Lower leg skin (tissue), 3 donors: ENCODE measurements around the gene NPHS1.

Experiments
- CTCF ChIP-seq, 3 donors: fragments of 450-650 bp; IDR thresholded peaks; one replicate each; pipeline ENCODE4 v1.5.1; 2016; ENCODE audit warnings: antibody characterized with exemption in 3 of 3, mild to moderate bottlenecking in 3 of 3, moderate library complexity in 2 of 3
- POLR2A ChIP-seq, 2 donors: fragments of 450-650 bp; IDR thresholded peaks; one replicate each; pipeline ENCODE4 v1.6.1; 2016 to 2017; ENCODE audit warnings: antibody characterized with exemption in 2 of 2, mild to moderate bottlenecking in 1 of 2, moderate library complexity in 1 of 2

- TF ChIP-seq CTCF (IDR thresholded peaks at IDR 0.05) (no peak), POLR2A (IDR thresholded peaks at IDR 0.05) (no peak)
Observed at GRCh38 chr19:35871611-35872010, 19.3 kb upstream of the NPHS1 start.
